Central memory CD8-positive, alpha-beta T cell (primary cell): ENCODE results near the gene AAGAB.

Experiments
- ATAC-seq: fragments of 150-1000 bp; cut with Tn5 transposase; replicated peaks from 2 replicates; pipeline ENCODE4 v1.10.0; 2022; ENCODE audit warnings: mild to moderate bottlenecking, moderate FRiP score, moderate number of reproducible peaks; ENCODE audit not compliant: poor library complexity, severe bottlenecking; ENCODE audit errors: extremely low read depth
- DNase-seq, 2 donors: peaks; one replicate each; pipeline ENCODE4 v3.0.0; 2021; ENCODE audit warnings: low spot score in 2 of 2
- H3K27ac Mint-ChIP-seq: one replicate; pipeline ENCODE4 v1.8.0; 2022; ENCODE audit warnings: low read depth, mild to moderate bottlenecking, moderate library complexity, mixed read lengths
- H3K27me3 Mint-ChIP-seq: one replicate; pipeline ENCODE4 v1.8.0; 2022; ENCODE audit warnings: mixed read lengths
- H3K36me3 Mint-ChIP-seq: one replicate; pipeline ENCODE4 v1.8.0; 2022; ENCODE audit warnings: mild to moderate bottlenecking, moderate library complexity, mixed read lengths; ENCODE audit not compliant: insufficient read depth
- H3K4me1 Mint-ChIP-seq: one replicate; pipeline ENCODE4 v1.8.0; 2022; ENCODE audit warnings: mixed read lengths
- H3K4me3 Mint-ChIP-seq: one replicate; pipeline ENCODE4 v1.8.0; 2022; ENCODE audit warnings: mild to moderate bottlenecking, moderate library complexity, mixed read lengths
- H3K9me3 Mint-ChIP-seq: one replicate; pipeline ENCODE4 v1.8.0; 2022; ENCODE audit warnings: mixed read lengths

AAGAB gene

DNA sequence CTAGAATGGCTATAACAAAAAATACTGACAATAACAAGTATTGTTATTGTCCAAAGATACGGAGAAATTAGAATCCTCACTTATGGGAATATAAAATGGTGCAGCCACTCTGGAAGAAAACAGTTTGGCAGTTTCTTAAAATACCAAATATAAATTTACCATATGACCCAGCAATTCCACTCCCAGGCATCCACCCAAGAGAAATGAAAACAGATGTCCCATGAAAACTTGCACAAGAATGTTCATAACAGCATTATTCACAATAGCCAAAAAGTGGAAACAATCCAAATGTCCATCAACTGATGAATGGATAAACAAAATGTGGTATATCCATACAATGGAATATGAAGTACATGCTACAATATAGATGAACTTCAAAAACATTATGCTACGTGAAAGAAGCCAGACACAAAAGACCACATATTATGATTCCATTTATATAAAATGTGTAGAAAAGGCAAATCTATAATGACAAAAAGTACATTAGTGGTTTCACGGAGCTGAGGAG is 9.4 kb downstream of the AAGAB start:
- no peaks in the 10 kb centered on the region for H3K27me3 Mint-ChIP-seq
- DNase-seq (no peak), ATAC-seq (no peak)
- peaks cover 48% of the 10 kb centered on the region for H3K4me1 Mint-ChIP-seq
- H3K4me3 Mint-ChIP-seq: no peak overlapping the region
- H3K27ac Mint-ChIP-seq: no peak overlapping the region
- peaks cover 5% of the 10 kb centered on the region for H3K36me3 Mint-ChIP-seq
- peaks cover 5% of the 10 kb centered on the region for H3K9me3 Mint-ChIP-seq

DNA sequence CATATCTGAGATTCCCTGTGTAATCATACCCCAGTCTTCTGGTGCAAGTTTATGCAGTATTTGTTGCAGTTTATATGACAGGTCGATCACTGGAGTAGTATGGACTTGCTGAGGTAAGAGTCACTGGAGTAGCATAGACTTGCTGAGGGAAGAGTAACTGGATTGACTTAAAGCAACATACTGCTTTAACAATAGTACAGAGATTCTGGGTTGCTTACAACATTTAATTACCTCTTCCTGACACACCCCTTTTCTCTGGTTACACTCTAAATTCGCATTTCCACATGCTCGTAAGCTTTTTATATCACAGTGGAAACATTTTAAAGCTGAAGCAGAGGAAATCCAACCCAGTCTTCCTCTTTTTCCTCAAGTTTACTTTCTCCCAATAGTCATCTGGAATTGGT is 11.8 kb downstream of the AAGAB start:
- peaks cover 5% of the 10 kb centered on the region for H3K36me3 Mint-ChIP-seq
- no peak overlapping the region for H3K4me3 Mint-ChIP-seq
- DNase-seq: no peak
- ATAC-seq: no peak
- H3K27me3 Mint-ChIP-seq: no peaks in the 10 kb centered on the region
- H3K9me3 Mint-ChIP-seq: peaks cover 5% of the 10 kb centered on the region
- peaks cover 39% of the 10 kb centered on the region for H3K4me1 Mint-ChIP-seq
- peak overlapping the region; percentile 17 for H3K27ac Mint-ChIP-seq

DNA sequence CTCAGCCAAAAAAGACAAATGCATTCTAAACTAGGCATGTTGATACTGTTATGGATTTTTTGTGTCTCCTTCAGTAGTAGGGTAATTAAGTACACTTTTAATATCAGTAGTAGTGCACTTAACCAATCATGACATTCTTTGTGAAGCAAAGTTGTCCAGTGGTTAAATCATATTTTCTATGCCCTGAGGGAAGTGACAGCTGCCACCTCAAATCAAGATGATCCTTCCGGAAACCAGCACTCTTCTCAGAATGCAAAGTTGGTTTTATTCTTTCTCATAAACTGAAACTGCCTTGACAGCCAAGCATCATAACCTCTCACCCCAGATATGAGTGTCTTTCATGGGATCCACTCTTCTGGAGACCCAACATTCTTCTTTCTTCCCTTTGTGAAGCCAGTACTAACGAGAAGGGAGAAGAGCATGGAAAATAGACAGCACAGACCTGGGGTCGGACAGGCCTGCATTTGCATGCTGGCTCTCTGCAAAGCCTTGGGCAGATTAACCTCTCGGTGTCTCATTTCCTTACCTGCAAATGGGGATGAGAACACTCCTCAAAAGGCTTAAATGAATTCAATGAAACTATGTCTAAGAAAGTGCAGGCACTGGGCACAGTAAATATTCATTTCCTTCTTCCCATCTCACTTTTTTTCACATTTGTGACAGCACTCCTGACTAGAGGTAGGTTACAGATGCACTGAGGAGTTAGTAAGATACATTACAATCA is 13.2 kb downstream of the AAGAB start:
- no peaks in the 10 kb centered on the region for H3K27me3 Mint-ChIP-seq

DNA sequence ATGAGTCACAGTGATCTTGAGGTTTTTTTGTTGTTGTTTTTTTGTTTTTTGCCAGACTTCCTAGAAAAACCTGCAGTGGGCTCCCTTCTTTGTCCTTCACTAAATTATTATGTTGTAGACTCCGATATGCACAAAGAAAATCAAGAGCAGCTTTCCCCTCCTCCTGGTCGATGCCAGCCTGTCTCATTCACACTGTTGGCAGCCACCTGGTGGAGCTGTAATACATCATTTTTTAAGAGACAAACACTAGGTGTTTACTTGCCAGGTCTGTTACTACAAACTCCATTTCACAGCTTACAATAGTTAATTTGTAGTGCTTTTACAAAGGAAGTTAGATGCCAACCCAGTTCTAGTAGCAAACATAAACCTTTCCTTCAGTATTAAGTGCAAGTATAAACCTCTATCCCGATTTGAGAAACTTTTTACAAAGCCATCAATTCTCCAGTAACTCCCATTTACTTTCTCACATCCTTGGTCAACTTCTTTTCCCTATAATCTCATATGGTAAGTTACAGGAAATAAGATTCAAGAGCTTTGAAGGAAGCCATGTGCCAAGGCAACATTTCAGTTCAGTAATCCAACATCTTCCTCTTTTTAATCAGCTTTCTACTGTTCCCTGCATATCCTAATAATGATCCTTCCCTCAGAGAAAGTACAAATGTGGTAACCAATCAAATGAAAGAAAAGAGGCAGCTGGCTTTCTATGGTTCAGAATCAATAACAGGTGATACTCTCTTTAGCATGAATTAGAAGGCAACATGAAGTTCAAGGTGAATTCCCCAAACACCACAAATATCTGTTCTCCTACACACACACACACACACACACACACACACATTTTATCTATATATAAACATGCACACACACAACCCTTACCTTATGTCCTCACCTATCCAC is 14.0 kb downstream of the AAGAB start:
- Mint-ChIP-seq H3K9me3 (no peaks in the 10 kb centered on the region), H3K4me3 (peak overlapping the region; percentile 53), H3K36me3 (peaks cover 7% of the 10 kb centered on the region), H3K27me3 (no peaks in the 10 kb centered on the region), H3K4me1 (peaks cover 34% of the 10 kb centered on the region), H3K27ac (peak overlapping the region; percentile 74)
- no peak for DNase-seq
- ATAC-seq: peak; percentile 78

More for the DNA sequence above, 13.2 kb downstream of the AAGAB start:
- Mint-ChIP-seq H3K4me1 (peaks cover 34% of the 10 kb centered on the region), H3K36me3 (peaks cover 5% of the 10 kb centered on the region), H3K4me3 (peak overlapping the region; percentile 53), H3K9me3 (no peaks in the 10 kb centered on the region), H3K27ac (peak overlapping the region; percentile 74)
- ATAC-seq (peak; percentile 52), DNase-seq (no peak)

DNA sequence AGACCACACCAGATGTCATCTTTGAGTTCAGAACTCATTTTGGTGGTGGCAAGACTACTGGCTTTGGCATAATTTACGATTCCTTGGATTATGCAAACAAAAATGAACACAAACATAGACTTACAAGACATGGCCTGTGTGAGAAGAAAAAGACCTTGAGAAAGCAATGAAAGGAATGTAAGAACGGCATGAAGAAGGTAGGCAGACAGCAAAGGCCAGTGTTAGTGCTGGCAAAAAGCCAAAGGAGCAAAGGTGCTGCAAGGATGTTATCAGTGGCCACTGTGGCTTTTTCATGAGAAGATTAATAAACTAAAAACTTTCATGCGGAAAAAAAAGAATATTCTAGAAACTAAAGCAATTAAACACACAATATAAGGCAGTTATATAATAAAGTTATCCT is 21.9 kb downstream of the AAGAB start:
- Mint-ChIP-seq H3K4me3 (no peak overlapping the region), H3K36me3 (peaks cover 44% of the 10 kb centered on the region), H3K9me3 (no peaks in the 10 kb centered on the region)

DNA sequence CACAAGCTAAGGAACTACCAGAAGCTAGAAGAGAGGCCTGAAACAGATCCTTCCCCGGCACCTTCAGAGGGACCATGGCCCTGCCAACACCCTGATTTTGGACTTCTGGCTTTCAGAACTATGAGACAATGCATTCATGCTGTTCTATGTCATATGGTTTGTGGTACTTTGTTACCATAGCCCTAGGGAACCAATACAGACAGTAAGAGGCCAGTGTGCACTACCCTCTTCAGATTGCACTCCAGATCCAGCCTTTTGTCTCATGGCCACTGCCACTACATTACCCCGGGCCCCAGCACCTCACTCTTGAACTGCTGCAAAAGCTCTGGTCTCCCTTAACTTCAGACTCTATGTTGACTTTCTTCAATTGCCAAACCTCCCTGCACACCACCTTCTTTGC is 24.0 kb downstream of the AAGAB start:
- Mint-ChIP-seq H3K9me3 (no peaks in the 10 kb centered on the region), H3K36me3 (peaks cover 44% of the 10 kb centered on the region), H3K4me1 (peaks cover 8% of the 10 kb centered on the region), H3K4me3 (no peak overlapping the region), H3K27me3 (no peaks in the 10 kb centered on the region), H3K27ac (no peak overlapping the region)
- DNase-seq (no peak), ATAC-seq (no peak)

More for the DNA sequence above, 21.9 kb downstream of the AAGAB start:
- ATAC-seq (no peak), DNase-seq (no peak)
- no peak overlapping the region for H3K27ac Mint-ChIP-seq
- H3K27me3 Mint-ChIP-seq: no peaks in the 10 kb centered on the region
- H3K4me1 Mint-ChIP-seq: peaks cover 8% of the 10 kb centered on the region

DNA sequence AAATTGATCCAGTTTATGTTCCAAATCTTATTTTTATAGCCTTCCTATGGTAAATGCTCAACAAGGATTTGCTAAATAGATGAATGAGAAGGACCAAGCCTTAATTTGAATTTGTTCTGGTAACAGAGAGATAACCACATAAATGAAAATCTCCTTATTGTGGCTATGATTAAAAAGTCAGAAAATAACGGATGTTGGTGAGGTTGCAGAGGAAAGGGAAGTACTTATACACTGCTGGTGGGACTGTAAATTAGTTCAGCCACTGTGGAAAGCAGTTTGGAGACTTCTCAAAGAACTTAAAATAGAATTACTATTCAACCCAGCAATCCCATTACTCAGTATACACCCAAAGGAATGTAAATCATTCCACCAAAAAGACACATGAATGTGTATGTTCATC is 26.2 kb downstream of the AAGAB start:
- Mint-ChIP-seq H3K4me1 (peaks cover 8% of the 10 kb centered on the region), H3K36me3 (peaks cover 32% of the 10 kb centered on the region), H3K27ac (no peak overlapping the region), H3K4me3 (no peak overlapping the region), H3K9me3 (no peaks in the 10 kb centered on the region), H3K27me3 (no peaks in the 10 kb centered on the region)
- DNase-seq: no peak
- no peak for ATAC-seq

DNA sequence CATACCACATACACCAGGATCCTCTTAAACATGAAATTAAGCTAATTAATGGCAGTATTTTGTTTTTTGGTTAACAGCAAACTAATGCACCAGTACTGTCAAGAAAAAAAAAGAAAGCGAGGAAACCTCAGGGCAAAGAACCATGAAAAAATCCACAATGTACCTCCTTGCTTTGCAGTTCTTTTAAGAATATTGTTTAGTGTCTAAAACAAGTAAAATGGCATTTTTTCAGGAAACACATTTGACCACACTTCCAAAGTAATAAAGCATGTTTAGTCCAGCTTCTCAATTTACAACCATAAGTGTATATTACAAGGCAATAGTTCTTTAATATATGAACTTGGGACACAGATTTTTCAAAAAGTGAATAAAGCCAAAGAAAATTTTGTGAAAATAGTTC is 26.6 kb downstream of the AAGAB start:
- Mint-ChIP-seq H3K4me1 (peaks cover 8% of the 10 kb centered on the region), H3K4me3 (no peak overlapping the region), H3K27ac (no peak overlapping the region), H3K9me3 (no peaks in the 10 kb centered on the region), H3K36me3 (peaks cover 31% of the 10 kb centered on the region), H3K27me3 (no peaks in the 10 kb centered on the region)
- ATAC-seq: no peak
- no peak for DNase-seq

DNA sequence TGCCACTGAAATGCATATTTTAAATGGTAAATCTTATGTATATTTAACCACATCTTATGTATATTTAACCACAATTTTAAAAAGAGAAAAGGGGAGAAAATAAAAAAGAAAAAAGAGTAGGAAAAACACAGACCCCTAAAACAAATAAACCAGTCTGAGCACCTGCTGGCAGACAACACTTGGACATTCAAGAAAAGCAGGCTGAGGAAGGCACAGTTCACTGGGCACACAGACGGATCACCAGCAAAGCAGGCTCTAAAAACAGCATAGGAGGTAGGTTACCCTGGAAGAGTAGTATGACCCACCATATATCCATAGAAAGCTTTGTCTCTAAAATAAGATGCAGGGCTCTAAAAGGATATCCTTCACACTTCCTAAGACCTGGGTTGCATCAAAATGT is 27.0 kb downstream of the AAGAB start:
- DNase-seq (no peak), ATAC-seq (no peak)
- no peak overlapping the region for H3K27ac Mint-ChIP-seq
- H3K27me3 Mint-ChIP-seq: no peaks in the 10 kb centered on the region
- no peak overlapping the region for H3K4me3 Mint-ChIP-seq
- peaks cover 8% of the 10 kb centered on the region for H3K4me1 Mint-ChIP-seq
- H3K9me3 Mint-ChIP-seq: no peaks in the 10 kb centered on the region
- H3K36me3 Mint-ChIP-seq: peaks cover 27% of the 10 kb centered on the region

DNA sequence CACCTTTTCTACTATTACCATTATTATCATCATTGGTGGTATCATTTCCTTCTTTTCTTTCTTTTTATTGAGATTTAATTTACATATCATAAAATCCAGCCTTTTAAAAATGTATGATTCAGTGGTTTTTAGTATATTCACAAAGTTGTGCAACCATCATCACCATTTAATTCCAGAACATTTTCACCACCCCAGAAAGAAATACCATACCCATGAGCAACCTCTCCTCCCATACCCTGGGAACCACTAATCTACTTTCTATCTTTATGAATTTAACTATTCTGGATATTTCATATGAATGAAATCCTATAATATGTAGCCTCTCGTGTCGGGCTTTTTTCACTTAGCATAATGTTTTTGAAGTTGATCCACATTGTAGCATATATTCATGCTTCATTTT is 29.1 kb downstream of the AAGAB start:
- ATAC-seq (no peak), DNase-seq (no peak)
- peaks cover 11% of the 10 kb centered on the region for H3K36me3 Mint-ChIP-seq
- H3K4me1 Mint-ChIP-seq: peaks cover 8% of the 10 kb centered on the region
- H3K27ac Mint-ChIP-seq: no peak overlapping the region
- H3K27me3 Mint-ChIP-seq: no peaks in the 10 kb centered on the region
- no peaks in the 10 kb centered on the region for H3K9me3 Mint-ChIP-seq
- H3K4me3 Mint-ChIP-seq: no peak overlapping the region

DNA sequence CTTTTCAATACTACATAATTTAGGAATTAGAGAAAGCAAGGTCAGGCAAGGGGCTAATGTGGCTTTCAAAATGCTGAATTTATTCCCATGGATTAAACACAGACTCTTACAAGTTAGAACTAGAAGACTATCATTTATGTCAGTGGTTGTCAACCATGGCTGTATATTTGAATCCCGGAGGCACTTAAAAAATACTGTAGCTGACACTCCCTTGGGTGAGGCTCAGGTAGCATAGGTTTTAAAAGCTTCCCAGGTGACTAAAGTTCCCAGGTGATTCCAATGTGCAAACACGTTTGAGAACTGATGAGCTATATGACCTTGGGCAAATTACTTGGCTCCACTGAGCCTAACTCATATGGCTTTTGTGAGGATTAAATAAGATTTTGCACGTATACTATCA is 29.6 kb downstream of the AAGAB start:
- no peak for ATAC-seq
- H3K9me3 Mint-ChIP-seq: no peaks in the 10 kb centered on the region
- H3K4me1 Mint-ChIP-seq: peaks cover 8% of the 10 kb centered on the region
- H3K36me3 Mint-ChIP-seq: peaks cover 11% of the 10 kb centered on the region
- no peak for DNase-seq
- H3K27ac Mint-ChIP-seq: no peak overlapping the region
- no peak overlapping the region for H3K4me3 Mint-ChIP-seq
- H3K27me3 Mint-ChIP-seq: no peaks in the 10 kb centered on the region

DNA sequence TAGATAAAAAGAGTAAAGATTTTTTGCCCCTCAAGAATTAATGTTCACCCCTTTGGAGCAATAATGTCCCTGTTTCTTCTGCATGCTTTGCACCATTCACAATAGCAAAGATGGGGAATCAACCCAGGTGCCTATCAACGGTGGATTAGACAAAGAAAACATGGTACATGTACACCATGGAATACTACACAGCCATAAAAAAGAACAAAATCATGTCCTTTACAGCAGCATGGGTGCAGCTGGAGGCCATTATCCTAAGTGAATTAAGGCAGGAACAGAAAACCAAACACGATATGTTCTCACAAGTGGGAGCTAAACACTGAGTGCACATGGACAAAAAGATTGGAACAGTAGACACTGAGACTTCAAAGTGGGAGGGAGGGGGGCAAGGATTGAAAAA is 35.2 kb downstream of the AAGAB start:
- no peak for ATAC-seq
- Mint-ChIP-seq H3K4me3 (no peak overlapping the region), H3K27ac (no peak overlapping the region), H3K9me3 (no peaks in the 10 kb centered on the region), H3K27me3 (no peaks in the 10 kb centered on the region), H3K4me1 (no peaks in the 10 kb centered on the region), H3K36me3 (peaks cover 4% of the 10 kb centered on the region)
- DNase-seq: no peak

DNA sequence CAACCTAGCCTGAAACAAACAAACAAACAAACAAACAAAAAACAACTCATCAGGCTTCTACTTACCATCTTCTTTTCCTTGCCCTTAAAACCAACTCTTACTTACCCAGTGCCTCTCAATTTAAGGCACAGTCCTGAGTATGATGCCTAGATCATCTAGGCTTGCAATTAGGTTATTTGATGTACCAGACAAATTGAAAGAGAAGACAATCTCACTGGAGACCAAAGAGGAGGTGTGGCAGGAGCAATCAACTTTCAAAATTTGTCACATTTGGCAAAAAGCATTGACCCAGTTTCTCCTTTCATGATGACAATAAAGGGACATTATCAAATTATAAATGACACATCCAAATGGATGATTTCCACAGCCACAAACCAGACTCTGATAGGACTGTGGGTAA is 36.0 kb downstream of the AAGAB start:
- peaks cover 4% of the 10 kb centered on the region for H3K36me3 Mint-ChIP-seq
- H3K27me3 Mint-ChIP-seq: no peaks in the 10 kb centered on the region
- DNase-seq (no peak), ATAC-seq (no peak)
- H3K4me3 Mint-ChIP-seq: no peak overlapping the region
- H3K4me1 Mint-ChIP-seq: no peaks in the 10 kb centered on the region
- no peak overlapping the region for H3K27ac Mint-ChIP-seq
- no peaks in the 10 kb centered on the region for H3K9me3 Mint-ChIP-seq
